ENCODE results near the gene INPP4B.

Gene INPP4B

GRCh38 chr4:142365391-142365790, 480.7 kb downstream of the INPP4B start:
- DNase-seq, result no peak

- no peak for DNase-seq
Observed at GRCh38 chr4:142363686-142364085, 482.4 kb downstream of the INPP4B start.

DNA sequence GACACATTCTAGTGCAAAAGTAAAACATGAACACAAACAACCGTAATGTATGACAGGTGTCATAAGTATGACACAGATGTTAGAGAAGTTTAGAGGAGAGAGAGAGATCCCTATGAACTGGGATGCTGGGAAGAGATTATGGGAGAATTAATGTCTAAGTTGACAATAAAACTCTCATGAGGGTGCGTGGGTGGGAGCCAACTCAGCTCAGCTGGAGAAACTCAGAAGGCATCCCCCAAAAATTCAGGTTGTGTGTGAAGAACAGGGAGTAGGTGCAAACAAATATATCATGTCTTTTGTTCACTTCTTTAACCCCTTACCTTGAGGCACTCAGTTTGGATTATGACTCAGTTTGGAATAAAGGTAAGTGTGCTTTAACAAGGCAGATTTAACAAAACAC, 484.1 kb downstream of the INPP4B start:
- DNase-seq, result no peak

GRCh38 chr4:142360657-142361056, 485.4 kb downstream of the INPP4B start:
- no peak for DNase-seq

GRCh38 chr4:142358656-142359055, 487.4 kb downstream of the INPP4B start:
- DNase-seq, result no peak

DNA sequence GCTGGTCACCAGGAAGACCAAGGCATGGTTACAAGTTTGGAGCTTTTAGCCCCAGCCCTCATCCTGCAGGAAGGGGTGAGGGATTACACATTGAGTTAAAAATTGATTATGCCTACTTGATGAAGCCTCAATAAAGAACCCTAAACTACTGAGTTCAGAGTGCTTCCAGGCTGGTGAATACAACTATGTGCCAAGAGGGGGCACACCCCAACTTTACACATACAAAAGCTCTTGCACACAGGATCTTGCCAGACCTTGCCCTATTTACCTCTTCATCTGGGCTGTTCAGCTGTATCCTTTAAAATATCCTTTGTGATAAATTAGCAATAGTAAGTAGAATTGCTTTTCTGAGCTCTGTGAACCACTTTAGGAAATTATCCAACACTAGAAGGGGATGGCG, 489.3 kb downstream of the INPP4B start:
- DNase-seq, result no peak

DNA sequence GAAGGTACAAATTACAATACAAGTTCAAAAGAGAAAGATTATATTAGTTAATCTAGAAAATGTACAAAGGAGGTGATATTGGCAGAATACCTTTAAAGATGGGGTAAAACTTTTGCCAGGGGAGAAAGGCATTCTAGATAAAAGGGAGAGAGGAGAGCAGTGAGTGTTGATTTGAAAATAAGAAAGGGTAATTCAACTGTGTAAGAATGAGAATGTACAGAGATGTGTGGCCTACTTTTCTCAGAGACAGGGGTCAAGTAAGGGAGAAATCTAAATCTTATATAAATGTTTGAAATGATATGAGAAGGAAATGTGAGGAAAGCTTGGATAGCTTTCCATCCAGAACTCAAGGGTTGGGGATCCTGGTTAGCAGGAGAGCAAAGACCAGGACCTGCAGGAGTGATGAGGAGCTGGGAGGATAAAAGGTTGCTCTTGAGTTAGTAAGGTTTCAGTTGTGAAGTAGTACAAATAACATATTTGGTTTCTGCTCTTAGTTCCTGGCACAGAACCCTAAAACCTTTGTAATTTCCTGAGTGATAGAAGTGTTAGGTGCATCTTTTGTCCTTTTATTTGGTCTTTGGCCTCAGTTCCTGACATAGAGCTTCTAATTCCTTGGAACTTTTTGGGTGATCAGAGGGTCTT, 489.9 kb downstream of the INPP4B start:
- DNase-seq, result no peak

DNA sequence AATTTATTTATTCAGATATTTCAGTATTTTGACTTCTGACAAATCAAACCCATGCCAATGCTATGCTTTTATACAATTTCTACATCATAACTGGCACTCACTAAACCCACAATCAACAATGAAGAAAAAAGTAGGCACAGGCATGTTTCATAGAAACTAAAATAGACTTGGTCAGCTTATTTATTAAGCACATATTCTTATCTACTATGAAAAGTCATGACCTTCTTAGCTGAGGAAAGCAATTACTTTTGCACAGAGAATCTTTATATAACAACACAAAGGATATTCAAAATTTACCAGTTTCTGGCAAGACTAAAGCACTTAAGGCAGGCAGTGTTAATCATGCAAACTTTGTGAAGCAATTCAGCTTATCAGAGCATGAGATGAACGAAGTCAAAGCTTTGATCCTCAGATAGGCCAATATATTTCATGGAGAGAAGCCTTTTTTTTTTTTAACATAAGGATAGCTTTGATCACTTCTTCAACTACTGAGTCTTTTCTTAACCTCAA, 490.6 kb downstream of the INPP4B start:
- DNase-seq, result no peak

DNA sequence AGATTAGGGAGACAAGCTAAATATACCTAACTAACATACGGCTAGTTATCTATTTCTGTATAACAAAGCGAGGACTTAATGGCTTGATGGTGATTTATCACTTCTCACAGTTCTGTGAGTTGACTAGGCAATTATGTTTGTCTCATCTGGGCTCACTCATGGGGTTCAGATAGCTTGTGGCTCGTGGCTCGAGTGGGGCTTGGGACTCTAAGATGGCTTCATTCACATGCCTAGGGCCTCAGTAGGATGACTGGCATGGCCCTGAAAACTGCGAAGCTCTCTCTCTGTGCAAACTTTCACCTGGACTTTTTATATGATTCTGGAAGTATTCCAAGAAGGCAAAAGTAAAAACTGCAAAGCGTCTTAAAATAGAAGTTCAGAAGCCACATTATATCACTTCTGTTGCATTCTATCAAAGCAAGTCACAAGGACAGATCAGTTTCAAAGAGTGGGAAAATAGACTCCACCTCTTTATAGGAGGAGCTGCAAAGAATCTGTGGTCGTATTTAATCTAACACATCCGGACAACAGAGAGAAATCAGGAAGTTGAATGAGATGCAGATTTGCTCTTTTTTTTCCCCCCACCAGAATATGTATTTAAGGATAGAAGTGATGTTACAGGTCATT, 491.2 kb downstream of the INPP4B start:
- DNase-seq, result no peak

DNA sequence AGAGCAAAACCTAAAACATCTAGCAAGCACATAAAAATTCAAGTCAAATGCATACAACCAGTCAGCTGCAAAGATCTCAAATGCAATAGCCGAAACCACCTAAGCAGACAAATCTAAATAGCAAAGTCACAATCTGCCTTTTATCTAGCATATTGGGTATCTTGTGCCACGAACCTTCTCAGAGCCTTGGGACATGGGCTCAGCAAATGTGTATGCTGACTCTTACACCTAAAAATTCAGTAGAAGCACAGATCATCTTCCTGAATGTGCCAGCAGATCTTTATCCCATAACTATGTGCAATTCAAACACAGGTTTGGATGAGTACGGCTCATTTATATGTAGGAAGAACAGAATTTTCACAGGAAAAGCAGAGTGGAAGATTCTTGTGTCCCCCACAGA, 492.1 kb downstream of the INPP4B start:
- no peak for DNase-seq

DNA sequence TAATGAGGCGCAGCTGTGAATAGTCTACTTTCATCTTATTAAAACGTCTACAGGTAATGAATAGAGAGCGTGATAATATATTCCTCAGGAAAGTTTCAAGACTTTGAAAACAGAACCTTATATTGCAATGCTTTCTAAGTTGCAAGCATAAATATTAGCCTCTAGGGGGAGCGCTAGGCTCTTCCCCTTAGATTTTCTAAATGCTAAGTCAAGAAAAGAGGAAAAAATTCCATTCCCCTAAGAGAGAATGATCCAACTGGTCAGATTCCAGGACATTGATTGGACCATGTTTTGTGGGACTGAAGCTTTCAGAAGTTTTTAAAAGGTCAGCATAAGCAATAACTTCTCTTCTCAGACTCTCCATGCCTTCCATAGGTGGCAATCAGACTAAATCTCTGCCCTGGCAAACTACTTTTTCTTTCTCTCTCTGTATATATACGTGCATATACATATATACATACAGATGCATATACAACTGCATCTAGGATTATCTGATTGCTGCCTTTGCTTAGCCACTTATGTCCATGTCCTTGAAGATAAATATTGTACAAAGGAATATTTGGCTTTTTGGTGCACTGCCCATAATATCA, 492.9 kb downstream of the INPP4B start:
- DNase-seq, result no peak

DNA sequence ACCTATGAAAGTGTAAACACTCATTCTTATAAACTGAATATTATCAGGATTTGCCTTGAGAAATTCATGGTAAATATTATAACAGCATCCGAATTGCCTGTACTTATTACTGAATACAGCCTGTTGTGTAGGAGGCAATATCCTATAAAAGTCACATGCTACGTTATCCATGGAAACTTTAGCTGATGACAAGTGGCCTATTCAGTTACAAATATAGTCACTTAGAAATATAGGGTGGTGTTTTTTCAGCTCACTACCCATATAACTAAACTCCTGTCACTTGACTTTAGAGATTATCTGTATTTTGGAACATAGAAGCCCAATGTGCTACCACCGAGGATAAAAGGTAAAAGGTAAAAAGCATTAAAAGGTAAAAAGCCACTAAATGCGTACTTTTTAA, 493.4 kb downstream of the INPP4B start:
- no peak for DNase-seq

DNA sequence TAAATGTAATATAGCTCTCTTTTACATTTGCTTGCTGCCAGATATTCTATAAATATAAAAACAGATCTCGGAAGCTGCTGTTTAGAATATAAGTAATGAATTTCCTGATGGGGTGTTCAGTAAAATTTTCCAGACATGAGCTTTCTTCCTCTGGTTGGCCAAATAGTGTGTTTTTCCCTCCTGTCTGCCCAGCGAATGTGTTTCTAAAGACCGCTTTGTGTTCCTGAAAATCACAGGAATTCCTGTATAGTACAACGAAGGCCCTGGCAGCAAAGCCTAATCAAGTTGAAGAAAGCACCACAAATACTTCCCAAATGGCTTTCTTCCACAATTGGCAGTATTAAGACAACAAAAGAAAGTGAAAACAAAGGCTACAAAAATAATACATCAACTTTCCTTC, 494.1 kb downstream of the INPP4B start:
- peak; percentile 37 for DNase-seq

- DNase-seq, result no peak
Observed at GRCh38 chr4:142350871-142351270, 495.2 kb downstream of the INPP4B start.

DNA sequence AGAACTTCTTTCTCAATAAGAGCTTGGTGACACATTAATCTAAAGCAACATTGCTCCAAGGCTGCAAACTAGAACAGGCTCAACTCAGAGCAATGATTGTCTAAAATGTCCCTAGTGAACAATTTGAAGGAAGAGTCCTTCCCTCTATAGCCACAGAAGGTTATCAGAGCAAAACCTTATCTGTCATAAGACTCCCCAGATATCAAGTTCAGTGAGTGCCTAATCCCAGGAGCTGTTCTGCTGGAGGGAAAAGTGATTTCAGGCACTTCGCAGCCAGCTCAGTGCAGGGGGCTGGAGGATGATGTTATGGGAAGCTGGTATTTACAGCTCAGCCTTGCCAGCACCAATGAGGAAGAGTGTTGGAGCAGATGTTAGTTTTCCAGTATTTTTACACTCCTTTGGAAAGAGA, 497.5 kb downstream of the INPP4B start:
- DNase-seq, result no peak

DNA sequence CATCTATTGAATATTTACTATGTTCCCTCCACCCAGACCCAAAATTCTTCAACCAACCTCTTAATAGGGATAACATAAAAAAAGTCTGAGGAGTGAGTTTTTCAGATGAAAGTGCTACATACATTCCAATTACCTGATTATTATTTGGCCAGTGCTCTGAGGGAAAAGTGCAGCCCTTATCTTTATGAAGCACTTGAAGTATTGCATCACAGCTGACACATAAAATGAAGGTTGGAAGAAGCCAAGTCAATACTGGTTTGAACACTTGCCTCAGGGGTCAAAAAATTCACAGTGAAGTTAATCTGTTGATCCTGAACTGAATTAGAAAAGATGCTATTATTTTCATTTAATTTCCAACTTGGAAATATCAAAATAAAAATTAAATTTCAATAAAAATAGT, 498.9 kb downstream of the INPP4B start:
- DNase-seq, result no peak

- DNase-seq, result no peak
Observed at GRCh38 chr4:142345924-142346323, 500.2 kb downstream of the INPP4B start.

GRCh38 chr4:142341268-142341667, 504.8 kb downstream of the INPP4B start:
- no peak for DNase-seq

GRCh38 chr4:142339053-142339452, 507.0 kb downstream of the INPP4B start:
- no peak for DNase-seq

GRCh38 chr4:142336251-142336934, 509.7 kb downstream of the INPP4B start:
- DNase-seq, result no peak

DNA sequence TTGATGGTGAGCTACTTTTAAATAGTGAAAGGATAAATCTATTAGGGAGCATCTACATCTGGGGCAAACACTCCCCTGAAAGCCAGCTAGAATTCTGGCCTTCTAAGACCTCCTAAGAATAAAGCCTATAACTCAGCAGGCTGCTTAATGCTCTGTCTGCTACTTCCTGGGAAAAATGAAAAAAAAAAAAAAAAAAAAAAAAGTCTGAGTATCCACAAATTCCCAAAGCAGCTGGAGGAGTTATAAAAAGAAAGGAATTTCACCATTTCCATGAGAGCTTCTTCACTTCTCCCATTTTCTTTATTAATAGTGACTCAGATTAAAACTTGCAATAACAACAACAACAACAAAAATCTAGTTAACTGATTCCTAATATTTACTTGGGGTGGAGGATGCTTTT, 511.2 kb downstream of the INPP4B start:
- no peak for DNase-seq

DNA sequence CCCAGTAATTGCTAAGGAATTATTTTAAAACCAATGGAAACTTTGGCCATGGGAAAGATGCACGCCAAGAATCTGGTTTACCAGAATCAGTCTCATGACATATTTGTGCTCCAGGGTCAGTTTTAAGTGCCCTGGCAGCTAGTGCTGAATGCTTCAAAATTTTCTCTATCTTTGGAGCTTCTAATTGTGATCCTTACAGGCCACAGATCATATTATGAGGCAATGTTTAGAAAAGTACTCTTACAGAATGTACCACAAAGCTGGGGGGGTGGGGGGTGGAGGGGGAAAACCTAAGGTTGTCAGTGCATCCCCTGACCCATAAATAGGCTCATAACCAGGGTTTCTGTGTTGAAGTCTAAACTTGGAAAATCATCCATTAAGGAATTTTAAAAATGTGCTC, 514.5 kb downstream of the INPP4B start:
- no peak for DNase-seq

DNA sequence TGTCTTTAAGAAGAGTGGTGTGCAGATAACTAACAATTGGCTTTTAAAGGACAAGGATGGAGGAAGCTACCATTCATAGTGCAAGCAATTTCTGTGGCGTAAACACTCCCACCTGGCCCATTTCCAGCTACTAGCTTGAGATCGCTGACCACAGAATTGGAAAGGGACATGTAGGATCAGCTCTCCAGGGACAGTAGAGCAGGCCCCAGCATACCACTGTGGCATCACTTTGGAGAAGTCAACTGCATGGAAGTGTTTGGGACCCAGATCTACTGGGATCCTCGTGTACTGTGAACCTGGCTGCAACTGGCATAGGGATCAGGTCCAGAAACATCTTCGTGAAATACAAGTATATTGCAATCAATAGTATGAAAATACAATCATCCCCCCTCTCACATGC, 515.0 kb downstream of the INPP4B start:
- peak; percentile 43 for DNase-seq

DNA sequence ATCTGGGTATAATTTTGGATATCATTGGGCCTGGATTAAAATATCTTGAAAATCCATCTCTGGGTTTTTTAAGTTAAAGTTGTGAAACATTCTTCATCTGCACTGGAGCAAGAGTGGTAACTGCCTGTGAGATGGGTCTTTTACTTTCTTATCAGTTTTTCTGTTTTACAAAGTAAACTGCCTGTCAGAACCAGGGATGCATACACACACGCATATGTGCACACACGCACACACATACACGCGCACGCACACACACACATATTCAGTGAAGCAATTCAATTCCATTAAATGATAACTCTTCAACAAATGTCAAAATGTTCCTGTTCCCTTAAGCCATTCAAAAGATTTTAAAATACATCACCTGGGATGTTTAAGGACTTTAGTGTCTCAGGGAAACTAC, 515.8 kb downstream of the INPP4B start:
- no peak for DNase-seq

Measured in left hindlimb (tissue), 1 donor.